GF-D8 (cell line): Measurements from ENCODE around the gene KATNAL1.
A peak's percentile ranks its signal among the peaks of the same experiment; 100 is the strongest.

Source experiments
- DNase-seq: peaks from one replicate; lab custom pipeline; 2025; lab: John Stamatoyannopoulos, UW

Gene KATNAL1

DNA sequence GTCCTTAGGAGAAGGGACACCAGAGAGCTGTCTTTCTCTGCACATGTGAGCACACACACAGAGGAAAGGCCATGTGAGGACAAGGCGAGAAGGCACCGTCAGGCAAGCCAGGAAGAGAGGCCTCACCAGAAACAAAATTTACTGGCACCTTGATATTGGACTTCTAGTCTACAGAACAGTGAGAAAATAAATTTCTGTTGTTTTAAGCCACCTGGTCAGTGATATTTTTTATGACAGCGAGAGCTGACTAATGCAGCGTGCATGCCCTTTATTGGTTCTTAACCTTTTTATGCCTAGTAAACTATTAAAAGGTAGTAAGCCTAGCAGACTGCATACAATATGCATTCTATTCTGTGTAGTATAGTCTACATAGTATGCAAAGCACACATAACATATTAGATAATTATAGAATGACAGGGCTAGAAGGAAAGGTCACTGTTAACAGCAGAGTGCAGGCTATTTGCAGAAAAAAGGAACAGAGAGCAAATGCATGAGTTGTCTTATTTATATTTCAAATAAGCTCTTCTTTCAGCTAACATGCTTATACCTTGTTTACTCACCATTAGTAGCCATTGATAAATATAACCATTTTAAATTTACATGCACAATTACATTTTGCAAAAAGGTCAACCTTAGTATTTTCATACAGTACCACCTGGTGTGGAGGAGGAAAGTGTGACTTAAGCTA, 25.2 kb upstream of the KATNAL1 start:
- DNase-seq, result no peak

DNA sequence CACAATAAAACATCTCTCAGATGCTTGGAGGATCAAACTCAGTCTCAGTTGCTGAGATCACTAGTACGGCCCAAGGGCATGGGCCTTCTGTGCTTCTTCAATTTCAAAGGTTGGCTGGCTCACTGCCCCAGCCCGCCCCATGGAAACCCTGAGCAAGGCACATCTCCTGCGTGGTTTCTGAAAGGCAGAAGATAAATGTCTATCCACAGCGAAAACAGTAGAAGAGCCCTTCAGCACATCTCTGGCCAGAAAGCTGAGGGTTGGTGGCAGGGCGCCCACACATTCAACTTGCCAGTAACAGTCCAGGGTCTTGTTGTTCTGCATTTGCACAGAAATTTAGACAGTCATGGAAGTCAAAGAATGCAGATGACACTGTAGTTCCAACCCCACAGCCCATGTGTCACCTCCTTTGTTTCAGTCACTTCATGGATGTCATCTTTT, 24.0 kb upstream of the KATNAL1 start:
- DNase-seq, result no peak

DNA sequence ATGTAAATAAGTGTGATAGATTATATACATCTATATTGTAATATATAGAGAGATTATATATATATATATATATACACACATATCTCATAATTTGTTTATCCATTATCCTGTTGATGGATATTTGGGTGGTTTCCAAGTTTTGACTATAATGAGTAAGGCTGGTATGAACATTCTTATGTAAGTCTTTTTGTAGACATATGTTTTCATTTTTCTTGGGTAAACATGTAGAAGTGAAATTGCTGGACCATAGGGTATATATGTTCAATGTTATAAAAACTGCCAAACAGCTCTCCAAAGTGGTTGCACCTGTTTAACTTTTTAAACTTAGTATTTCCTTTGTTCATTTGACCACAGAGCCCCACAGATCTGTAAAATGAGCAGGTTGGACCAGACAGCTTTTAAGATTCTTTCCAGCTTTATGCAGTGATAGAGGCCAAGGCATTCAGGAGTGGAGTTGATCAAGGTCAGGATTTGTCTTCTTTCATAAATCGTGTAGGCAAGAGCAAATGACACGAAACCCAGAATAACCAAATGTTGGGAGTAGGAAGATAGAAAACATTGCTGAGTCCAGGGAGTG, 21.7 kb upstream of the KATNAL1 start:
- DNase-seq, result no peak

DNA sequence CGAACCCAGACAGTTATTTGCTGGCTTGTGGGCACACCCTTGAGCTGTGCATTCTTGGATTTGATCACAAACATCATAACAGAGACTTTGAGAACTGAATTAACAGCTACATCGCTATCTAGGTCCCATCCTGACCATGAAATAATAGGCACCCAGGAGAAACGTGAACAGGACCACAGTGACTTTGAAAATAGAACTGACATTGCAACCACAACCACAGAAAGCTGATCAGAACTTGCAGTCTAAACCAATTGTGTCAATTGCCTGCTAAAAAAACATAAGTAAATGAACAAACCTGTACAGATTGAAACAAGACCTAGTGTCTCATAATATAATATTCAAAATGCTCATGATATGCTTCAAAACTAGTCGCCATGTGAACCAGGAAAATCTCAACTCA, 18.3 kb upstream of the KATNAL1 start:
- no peak for DNase-seq

DNA sequence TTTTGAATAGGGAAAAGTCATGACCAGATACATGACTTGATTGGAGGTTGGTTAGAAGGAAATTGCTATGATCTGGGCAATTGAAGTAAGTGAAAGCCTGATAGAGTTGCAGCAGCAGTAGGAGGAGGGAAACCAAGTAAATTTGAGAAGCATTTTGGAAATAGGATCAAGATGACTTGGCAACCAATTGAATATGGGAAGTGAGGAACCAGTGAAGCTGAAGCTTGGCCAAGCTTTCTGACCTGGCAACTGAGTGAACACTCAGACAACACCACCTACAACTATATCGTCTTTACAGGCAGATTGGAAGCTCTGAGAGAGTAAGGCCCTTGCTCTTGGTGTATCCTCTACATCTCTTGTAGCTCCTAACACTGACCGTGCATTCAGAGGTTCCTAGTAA, 16.2 kb upstream of the KATNAL1 start:
- no peak for DNase-seq

DNA sequence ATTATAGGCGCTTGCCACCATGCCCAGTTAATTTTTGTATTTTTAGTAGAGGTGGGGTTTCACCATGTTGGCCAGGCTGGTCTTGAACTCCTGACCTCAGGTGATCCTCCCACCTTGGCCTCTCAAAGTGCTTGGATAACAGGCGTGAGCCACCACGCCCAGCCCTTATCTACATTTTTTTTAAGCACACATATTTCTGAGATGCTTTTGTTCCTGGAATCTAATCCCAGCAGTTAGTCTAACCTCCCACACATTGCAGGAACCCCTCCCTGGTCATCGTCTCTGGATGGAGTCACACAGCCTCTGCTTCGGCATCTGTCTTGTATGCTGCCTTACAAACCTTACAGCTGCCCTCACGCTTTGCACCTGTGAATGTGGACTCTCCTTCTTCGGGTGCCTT, 15.1 kb upstream of the KATNAL1 start:
- DNase-seq, result no peak

DNA sequence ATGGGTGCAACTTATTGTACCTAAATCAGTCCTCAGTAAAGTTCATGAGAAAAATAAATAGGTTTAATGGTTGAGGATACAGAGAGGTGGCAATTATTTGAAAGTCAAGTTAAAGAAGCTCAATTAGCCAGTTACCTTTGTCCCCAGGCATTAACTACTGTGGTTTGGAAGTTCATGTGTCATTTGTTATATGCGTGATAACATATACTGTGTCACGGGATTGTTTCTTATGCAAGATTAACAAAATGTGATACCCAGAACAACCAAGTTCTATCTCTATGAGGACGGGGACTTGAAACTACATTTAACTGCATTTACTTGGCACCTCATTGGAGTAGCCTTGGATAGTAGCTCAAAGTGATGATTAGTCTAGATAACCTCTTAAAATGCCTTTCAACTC, 13.9 kb upstream of the KATNAL1 start:
- DNase-seq, result no peak

DNA sequence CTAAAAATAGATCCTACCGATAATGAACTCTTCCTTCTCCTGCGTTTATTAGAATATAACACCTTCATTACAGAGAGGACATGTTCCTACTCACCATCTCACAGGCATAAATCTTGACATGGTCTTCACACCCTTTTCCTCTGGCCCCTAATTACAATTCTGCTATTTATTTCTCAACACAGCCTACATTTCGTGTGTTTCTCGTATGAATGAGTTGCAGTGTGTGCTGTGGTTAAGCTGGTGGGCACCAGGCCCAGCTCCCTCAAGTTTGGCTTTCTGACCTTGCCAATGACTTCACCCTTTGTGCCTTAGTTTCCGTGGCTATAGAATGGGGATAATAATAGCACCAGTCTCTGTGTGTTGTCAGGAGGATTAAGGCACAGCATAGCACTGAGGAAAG, 12.3 kb upstream of the KATNAL1 start:
- DNase-seq, result no peak

DNA sequence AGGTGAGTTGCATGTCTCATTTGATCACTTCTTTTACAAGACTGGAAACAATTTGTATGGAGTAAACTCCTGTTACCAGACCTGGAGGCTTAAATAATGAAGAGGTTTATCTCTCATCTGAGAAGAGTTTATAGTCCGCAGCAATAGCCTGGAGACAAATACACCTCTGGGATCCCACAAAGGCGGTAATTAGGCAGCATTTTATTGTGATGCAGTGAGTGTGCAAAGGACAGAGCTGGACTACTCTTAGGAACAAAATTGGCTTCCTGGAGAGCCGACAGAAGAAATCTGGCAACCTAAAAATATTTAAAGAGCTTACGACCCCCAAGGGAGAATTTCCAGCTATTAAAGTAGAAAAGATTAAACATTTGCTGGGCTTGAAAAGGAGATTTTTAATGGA, 11.8 kb upstream of the KATNAL1 start:
- DNase-seq, result no peak

DNA sequence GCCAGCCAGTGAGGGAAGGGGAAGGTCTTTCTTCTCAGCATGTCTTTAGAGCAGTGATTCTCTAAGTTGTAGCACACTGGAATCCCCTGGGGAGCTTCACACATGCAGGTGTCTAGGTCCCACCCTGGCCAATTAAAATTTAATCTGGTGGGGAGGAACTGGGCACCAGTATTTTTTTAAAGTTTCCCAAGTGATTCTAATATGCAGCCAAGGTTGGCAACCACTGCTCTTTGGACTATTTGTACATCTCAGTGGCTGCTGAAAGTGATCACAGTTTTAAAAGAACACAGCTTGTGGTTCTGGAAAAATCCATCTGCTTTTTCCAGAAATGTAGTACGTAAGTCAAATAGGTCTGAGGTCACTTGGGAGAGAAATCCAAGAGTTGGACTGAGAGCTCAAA, 10.7 kb upstream of the KATNAL1 start:
- DNase-seq, result no peak

DNA sequence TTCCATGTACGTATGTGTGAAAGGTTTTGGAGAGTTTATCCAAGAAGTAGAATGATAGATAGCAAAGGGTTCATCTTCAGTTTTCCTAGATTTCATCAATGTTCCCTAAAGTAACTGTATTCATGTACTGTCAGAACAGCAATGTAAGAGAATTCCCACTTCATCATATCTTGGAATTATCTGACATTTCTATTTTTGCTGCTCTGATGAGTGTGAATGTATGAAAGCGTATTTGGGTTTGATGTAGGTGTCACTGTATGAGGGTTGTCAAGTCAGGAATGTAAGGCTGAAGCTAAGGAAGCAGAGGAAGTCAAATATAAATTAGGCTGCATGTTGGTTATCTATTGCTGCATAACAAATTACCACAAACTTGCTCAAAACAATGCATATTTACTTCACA, 7.2 kb upstream of the KATNAL1 start:
- no peak for DNase-seq

DNA sequence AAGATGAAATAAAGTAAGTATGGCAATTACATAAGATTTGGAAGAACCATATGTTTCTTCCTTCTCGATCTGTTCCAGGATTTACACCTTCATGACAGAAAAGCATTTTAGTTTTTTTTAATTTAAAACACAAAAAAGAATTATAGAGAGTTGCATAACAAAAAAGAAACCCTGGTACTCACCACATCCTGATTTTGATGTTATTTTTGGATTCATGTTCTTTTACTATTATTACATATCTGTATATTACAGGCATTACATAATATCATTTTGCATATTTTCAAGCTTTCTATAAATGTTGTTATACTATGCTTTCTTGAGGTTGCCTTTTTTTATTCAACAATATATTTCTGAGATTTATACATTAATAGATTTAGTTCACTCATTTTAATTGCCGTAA, 6.7 kb upstream of the KATNAL1 start:
- no peak for DNase-seq

DNA sequence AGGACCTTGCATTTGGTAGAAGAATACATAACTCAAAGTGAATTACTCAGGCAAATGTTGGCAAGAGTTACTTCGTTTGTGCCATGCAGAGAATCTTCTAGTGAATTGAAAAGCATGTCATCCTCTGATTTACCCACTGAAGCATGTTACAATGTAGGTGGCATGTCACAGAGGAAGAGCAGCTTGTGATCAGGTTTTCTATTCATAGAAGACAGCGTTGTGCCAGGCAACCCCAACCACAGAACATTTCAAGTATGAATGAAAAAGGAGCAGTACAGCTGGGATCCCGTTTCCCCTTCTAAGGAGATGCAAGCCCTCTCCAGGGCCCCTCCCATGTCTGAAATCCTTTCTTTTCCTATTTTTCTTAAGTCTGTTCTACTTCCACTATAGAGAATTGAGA, 6.0 kb upstream of the KATNAL1 start:
- no peak for DNase-seq

DNA sequence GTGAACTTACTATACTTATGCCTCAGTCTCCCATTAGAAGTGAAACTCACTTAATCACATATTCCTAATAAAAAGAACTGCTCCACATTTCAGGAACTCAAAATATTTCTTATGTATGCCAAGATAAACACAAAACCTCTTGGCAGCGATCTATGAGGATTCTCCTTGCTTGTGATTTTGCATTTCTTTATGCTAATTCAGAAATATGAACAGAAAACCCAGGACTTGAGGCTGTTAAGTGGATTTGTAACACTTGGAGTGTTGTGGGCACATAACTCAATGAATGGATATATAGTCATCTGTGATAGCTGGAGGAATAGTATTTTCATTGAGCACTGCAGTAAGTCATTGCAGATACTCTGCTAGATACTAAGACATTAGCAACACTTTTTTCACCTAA, 5.6 kb upstream of the KATNAL1 start:
- no peak for DNase-seq

DNA sequence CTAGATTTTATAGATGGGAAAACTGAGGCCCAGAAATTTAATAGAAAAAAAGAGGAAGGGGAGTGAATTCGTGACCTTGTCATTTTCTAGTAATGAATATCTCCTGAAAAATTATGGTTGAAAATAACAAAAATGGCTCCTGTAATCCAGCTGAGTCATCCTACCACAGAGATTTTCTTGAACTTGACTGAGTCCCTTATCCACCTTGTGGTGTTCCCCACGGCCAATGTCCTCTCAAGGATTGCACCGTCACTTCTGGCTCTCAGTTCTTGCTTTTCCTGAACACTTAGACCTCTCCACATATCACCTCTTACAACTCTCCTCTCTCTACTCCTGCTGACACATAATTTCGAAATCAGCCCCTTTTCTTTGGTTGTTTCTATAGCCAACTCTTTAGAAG, 1.2 kb upstream of the KATNAL1 start:
- peak; percentile 44 for DNase-seq

DNA sequence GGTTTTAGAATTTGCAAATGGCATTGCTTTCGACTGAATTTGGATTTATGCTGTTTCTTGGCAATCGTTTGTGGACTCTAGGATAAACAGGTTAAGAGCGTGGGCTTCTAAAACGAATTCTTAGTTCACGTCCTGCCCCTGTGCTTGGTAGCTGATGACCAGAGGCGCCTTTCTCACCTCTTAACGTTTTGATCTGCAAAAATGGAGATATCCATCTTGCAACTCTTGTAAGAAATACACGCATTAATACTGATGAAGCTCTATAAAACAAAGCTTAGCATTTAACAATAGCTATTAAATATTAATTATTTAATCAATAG, 580 bp upstream of the KATNAL1 start:
- no peak for DNase-seq

DNA sequence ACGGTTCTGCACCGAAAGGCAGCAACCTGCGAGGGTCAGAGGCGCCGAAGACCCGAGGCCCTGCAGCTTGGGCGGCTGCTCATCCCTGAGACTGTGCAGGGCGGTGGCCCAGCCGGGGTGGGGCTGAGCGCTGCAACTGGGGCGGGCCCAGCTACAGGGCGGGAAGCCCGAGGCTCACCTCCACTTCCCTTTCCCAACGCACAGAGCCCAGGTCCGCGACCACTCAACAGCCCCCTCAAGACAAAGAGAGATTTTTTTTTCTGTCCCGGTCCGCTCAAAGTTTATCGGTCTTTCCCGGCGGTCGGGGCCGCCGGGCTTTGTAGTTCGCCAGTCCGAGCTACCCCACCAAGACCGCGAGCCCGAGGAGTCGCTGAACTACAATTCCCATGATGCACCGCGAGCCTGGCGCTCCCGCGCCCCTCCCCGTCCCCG, 573 bp downstream of the KATNAL1 start:
- peak; percentile 87 for DNase-seq

DNA sequence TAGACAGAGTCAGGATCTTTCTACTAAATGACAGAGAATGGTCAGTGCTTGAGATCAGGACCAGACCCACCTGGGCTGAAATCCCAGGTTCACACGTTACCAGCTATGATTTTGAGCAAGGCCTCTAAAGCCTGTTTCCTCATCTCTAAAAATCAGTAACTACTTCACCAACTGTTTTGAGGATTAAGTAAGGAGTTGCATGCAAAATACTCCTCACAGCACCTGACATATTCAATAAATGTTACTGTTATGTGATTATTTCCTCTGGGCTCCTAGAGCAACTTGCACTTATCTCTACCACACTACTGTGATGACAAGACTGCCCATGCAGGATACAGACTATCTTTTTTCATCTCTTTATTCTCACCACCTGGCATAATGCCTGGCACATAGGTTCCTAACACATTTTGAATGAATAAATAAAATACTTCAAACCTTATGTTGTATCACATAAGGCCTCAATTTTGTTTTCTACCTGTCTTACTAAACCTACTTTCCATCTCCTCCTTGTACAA, 1.8 kb downstream of the KATNAL1 start:
- DNase-seq, result no peak

DNA sequence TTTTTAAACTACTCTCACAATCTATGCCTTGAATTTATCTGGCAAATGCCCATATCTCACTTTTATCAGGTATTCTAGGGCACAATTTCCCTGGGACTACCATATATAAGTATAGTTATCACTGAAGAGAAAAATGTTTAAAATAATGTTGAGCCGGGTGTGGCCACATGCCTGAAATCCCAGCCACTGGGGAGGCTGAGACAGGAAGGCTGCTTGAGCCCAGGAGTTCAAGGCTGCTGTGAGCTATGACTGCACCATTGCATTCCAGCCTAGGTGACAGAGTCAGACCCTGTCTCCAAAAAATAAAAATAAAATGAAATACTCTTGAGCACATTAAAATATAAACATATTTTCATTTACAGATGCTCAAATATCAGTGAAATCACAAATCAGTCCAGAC, 4.1 kb downstream of the KATNAL1 start:
- DNase-seq, result no peak

DNA sequence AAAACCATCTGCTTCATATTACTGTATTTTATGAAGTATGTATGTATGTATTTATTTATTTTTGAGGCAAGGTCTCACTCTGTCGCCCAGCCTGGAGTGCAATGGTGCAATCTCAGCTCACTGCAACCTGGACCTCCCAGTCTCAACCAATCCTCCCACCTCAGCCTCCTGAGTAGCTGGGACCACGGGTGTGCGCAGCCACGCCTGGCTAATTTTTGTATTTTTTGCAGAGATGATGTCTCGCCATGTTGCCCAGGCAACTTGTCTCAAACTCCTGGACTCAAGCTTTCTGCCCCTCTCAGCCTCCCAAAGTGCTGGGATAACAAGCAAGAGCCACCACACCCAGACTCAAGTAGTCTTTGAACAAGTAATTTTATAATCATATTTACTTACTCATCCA, 5.5 kb downstream of the KATNAL1 start:
- no peak for DNase-seq

DNA sequence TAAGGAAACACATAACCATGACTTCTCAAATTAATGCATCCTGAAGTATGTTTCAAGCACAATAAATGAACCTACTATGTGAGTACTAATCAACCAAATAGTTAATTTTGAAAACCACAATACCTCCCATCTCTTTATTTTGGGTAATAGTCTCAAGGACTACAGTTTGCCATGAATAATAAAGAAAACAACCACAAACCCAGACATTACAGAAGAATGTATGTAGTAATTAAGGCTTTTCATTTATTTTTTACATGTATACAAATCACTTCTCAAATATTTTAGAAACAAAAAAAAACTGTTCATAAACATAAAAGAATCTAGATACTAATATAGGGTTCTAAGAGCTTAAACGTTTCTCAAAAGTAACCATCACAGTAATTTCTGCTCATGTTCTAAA, 6.8 kb downstream of the KATNAL1 start:
- no peak for DNase-seq

DNA sequence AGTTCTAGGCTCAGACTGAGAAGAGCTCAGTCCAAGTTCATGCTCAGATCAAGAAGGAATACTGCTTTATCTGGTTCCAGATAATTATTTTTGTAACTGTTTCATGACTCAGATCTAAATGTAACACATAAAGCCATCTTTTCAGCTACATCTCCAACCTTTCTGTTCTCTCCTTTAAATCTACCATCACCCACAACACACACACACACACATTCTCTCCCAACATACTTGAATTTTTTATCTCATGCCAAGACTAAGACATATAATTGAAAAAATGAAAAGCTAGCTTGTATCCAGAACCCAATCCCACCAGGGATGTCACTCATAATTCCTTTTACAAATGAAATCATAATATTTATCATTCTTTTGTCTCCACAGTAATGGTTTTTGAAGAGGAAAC, 7.6 kb downstream of the KATNAL1 start:
- DNase-seq, result no peak

DNA sequence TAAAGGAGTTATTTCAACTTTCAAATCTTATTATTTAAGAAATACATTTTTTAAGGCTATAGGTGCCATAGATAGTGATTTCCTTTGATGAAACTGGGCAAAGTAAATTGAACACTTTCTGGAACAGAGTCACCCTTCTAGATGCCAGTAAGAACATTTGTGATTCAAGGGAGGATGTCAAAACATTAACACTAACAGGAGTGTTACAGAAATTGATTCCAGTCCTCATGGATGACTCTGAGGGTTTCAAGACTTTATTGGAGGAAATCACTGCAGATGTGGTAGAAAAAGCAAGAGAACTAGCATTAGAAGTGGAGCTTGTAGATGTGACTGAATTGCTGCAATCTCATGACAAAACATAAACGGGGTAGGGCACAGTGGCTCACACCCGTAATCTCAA, 12.2 kb downstream of the KATNAL1 start:
- DNase-seq, result no peak

DNA sequence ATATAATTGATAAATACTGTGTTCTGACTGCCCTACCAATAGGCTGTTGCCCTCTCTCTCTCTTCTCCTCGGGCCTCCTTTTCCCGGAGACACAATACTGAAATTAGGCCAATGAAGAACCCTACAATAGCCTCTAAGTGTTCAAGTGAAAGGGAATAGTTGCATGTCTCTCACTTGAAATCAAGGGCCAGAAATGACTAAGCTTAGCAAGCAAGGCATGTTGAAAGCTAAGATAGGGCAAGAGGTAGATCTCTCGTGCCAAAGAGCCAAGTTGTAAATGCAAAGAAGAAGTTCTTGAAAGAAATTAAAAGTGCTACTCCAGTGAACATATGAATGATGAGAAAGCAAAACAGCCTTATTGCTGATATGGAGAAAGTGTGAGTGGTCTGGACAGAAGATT, 13.3 kb downstream of the KATNAL1 start:
- no peak for DNase-seq
